Measurements from ENCODE around the gene LRIG3. TPM values are rescaled to one million over a fixed set of nuclear protein-coding genes. Genes with fewer than 3 reads are reported as not detected.

LRIG3 gene
- total and polyA plus RNA-seq, 2 donors (not counting 1 experiment from before 2014, with no cell fraction given): 37.1 to 118 TPM

DNA sequence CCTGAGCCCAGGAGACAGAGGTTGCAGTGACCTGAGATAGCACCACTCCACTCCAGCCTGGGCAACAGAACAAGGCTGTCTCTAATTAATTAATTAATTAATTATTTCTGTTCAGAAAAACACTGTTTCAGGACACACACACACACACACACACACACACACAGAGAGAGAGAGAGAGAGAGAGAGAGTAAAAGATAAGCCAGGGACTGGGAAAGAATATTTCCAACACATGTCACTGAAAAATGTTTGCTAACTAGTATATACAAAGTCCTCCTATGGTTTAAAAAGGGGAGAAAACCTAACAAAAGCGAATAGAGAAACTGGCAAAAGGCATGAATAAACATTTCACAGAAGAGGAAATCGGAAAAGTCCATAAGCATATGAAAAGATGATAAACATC lies 18.1 kb upstream of the LRIG3 start:
- H3K27ac ChIP-seq (ENCODE audit: insufficient read depth, low read length): no peak overlapping the region
- TF ChIP-seq, protein P1, sequence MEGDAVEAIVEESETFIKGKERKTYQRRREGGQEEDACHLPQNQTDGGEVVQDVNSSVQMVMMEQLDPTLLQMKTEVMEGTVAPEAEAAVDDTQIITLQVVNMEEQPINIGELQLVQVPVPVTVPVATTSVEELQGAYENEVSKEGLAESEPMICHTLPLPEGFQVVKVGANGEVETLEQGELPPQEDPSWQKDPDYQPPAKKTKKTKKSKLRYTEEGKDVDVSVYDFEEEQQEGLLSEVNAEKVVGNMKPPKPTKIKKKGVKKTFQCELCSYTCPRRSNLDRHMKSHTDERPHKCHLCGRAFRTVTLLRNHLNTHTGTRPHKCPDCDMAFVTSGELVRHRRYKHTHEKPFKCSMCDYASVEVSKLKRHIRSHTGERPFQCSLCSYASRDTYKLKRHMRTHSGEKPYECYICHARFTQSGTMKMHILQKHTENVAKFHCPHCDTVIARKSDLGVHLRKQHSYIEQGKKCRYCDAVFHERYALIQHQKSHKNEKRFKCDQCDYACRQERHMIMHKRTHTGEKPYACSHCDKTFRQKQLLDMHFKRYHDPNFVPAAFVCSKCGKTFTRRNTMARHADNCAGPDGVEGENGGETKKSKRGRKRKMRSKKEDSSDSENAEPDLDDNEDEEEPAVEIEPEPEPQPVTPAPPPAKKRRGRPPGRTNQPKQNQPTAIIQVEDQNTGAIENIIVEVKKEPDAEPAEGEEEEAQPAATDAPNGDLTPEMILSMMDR (conservative IDR thresholded peaks at IDR 0.05 in 1 of 2, IDR thresholded peaks at IDR 0.05 in 1 of 2; ENCODE audit: low read depth in 1 of 2, low read length in 2 of 2): no peak
- TF ChIP-seq EZH2 (IDR thresholded peaks at IDR 0.05; ENCODE audit: low read length, missing control alignments): no peak
- H3K4me1 ChIP-seq (ENCODE audit: control insufficient read depth, extremely low read depth, insufficient read depth, low read length): no peaks in the 10 kb centered on the region
- no peak overlapping the region for H3K9ac ChIP-seq (ENCODE audit: insufficient read depth, low read length)
- no peaks in the 10 kb centered on the region for H3K79me2 ChIP-seq (ENCODE audit: control insufficient read depth, insufficient read depth, low read length)
- H3K36me3 ChIP-seq (ENCODE audit: control insufficient read depth, insufficient read depth, low read length): no peaks in the 10 kb centered on the region
- no peaks in the 10 kb centered on the region for H4K20me1 ChIP-seq (ENCODE audit: control insufficient read depth, extremely low read depth, insufficient read depth, low read length)
- no peaks in the 10 kb centered on the region for H3K27me3 ChIP-seq (ENCODE audit: control insufficient read depth, insufficient read depth, low read length)
- H3K9me3 ChIP-seq (ENCODE audit: control insufficient read depth, insufficient read depth, low read depth, low read length): no peaks in the 10 kb centered on the region
- H3K4me2 ChIP-seq (ENCODE audit: extremely low read depth, insufficient read depth, low read length): no peak overlapping the region
- DNase-seq (ENCODE audit: low read depth in 2 of 2): no peak
- no peak overlapping the region for H3K4me3 ChIP-seq (replicated peaks in 1 of 4; ENCODE audit: control extremely low read depth in 1 of 4, insufficient read depth in 1 of 4, low read depth in 3 of 4, low read length in 4 of 4)
- no peak overlapping the region for H2AFZ ChIP-seq (ENCODE audit: low read length)

DNA sequence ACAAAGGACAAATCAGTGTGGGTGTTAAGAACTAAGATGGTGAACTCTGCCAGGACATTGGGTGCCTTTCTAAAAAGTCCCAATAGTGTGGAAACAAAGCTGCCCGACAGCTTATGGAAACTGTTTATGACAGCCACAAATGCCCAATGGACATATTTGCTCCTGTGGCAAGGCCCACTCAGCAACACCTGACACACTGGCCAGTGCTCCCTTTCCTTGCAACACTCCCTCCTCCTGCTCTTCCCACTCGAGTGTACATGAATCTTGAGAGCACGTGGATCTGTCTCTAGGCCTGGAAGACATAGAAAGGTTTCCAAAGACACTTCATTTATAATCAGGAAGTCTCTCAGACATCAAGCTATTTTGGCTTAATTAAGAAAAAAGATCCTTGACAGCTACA lies 14.2 kb upstream of the LRIG3 start:
- no peak for TF ChIP-seq EZH2 (IDR thresholded peaks at IDR 0.05; ENCODE audit: low read length, missing control alignments)
- TF ChIP-seq, protein P1 (conservative IDR thresholded peaks at IDR 0.05 in 1 of 2, IDR thresholded peaks at IDR 0.05 in 1 of 2; ENCODE audit: low read depth in 1 of 2, low read length in 2 of 2): no peak
- no peak overlapping the region for H3K4me2 ChIP-seq (ENCODE audit: extremely low read depth, insufficient read depth, low read length)
- H3K4me3 ChIP-seq (replicated peaks in 1 of 4; ENCODE audit: control extremely low read depth in 1 of 4, insufficient read depth in 1 of 4, low read depth in 3 of 4, low read length in 4 of 4): no peak overlapping the region
- H2AFZ ChIP-seq (ENCODE audit: low read length): no peak overlapping the region
- H4K20me1 ChIP-seq (ENCODE audit: control insufficient read depth, extremely low read depth, insufficient read depth, low read length): no peaks in the 10 kb centered on the region
- H3K9me3 ChIP-seq (ENCODE audit: control insufficient read depth, insufficient read depth, low read depth, low read length): no peaks in the 10 kb centered on the region
- no peak overlapping the region for H3K9ac ChIP-seq (ENCODE audit: insufficient read depth, low read length)
- H3K27ac ChIP-seq (ENCODE audit: insufficient read depth, low read length): no peak overlapping the region
- H3K4me1 ChIP-seq (ENCODE audit: control insufficient read depth, extremely low read depth, insufficient read depth, low read length): no peaks in the 10 kb centered on the region
- H3K79me2 ChIP-seq (ENCODE audit: control insufficient read depth, insufficient read depth, low read length): no peaks in the 10 kb centered on the region
- H3K36me3 ChIP-seq (ENCODE audit: control insufficient read depth, insufficient read depth, low read length): no peaks in the 10 kb centered on the region
- no peaks in the 10 kb centered on the region for H3K27me3 ChIP-seq (ENCODE audit: control insufficient read depth, insufficient read depth, low read length)
- no peak for DNase-seq (ENCODE audit: low read depth in 2 of 2)

DNA sequence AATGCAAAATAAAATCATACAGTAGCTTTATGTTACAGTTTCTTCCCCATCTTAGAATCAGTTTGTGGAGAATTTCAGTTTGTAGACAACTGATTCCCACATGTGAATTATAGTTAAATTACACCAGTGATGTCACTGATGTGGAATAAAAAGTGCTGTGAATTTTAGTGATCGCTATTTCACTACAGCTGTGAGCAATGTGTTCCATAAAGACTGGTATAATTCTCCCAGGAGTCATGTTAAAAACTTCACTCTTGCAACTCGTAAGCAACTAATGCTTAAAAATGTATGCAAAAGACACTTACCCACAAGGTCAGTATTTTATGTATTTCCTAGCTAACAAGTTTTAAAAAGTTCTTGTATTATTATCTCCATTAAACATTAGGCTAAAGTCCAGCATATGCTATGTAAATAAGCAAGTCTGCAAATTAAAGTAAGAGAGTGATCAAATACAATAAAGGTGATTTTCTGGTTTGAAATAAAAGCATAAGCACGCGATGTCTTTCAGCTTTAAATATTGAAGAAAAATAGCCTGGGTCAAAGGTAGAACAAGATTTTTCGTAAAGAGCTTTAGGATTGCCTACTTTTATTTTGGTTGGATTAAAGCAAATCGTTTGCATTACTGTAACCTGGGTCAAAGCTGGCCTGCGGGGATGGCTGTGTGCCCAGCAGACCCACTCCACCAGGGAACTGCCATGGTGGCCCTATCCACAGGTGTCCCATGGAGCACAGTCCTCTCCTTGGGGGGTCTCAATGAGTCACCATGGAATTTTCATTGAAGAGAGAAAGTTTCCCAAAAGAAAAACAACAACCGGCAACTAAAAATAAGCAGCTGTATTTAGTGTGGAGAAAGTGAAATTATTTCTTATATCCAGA lies 12.7 kb upstream of the LRIG3 start:
- no peaks in the 10 kb centered on the region for H3K36me3 ChIP-seq (ENCODE audit: control insufficient read depth, insufficient read depth, low read length)
- no peak overlapping the region for H3K9ac ChIP-seq (ENCODE audit: insufficient read depth, low read length)
- no peaks in the 10 kb centered on the region for H3K4me1 ChIP-seq (ENCODE audit: control insufficient read depth, extremely low read depth, insufficient read depth, low read length)
- TF ChIP-seq, protein P1 (conservative IDR thresholded peaks at IDR 0.05 in 1 of 2, IDR thresholded peaks at IDR 0.05 in 1 of 2; ENCODE audit: low read depth in 1 of 2, low read length in 2 of 2): no peak
- TF ChIP-seq EZH2 (IDR thresholded peaks at IDR 0.05; ENCODE audit: low read length, missing control alignments): no peak
- no peaks in the 10 kb centered on the region for H3K79me2 ChIP-seq (ENCODE audit: control insufficient read depth, insufficient read depth, low read length)
- no peak overlapping the region for H3K4me3 ChIP-seq (replicated peaks in 1 of 4; ENCODE audit: control extremely low read depth in 1 of 4, insufficient read depth in 1 of 4, low read depth in 3 of 4, low read length in 4 of 4)
- no peaks in the 10 kb centered on the region for H4K20me1 ChIP-seq (ENCODE audit: control insufficient read depth, extremely low read depth, insufficient read depth, low read length)
- H3K27ac ChIP-seq (ENCODE audit: insufficient read depth, low read length): no peak overlapping the region
- DNase-seq (ENCODE audit: low read depth in 2 of 2): no peak
- no peak overlapping the region for H2AFZ ChIP-seq (ENCODE audit: low read length)
- H3K27me3 ChIP-seq (ENCODE audit: control insufficient read depth, insufficient read depth, low read length): no peaks in the 10 kb centered on the region
- H3K4me2 ChIP-seq (ENCODE audit: extremely low read depth, insufficient read depth, low read length): no peak overlapping the region
- no peaks in the 10 kb centered on the region for H3K9me3 ChIP-seq (ENCODE audit: control insufficient read depth, insufficient read depth, low read depth, low read length)
